GM12878 (cell line): ENCODE results near the gene RHAG. TPM values are rescaled to one million over a fixed set of nuclear protein-coding genes. Genes with fewer than 3 reads are reported as not detected.

ENCODE experiments used
- ATAC-seq: fragments of 200-7000 bp; cut with Tn5 transposase; 3 replicates; pipeline ENCODE4 v1.9.1; 2020; ENCODE audit warnings: mild to moderate bottlenecking, moderate library complexity
- BruUV-seq: library from RNA; stranded (reverse); fragments of 400-500 nt; replicated peaks from 2 replicates; lab custom pipeline; 2021; lab: Mats Ljungman, UMichigan
- CTCF ChIA-PET: fragments of 300-600 bp; sonication (Branson Sonifier 250); formaldehyde crosslinking; extraction: SDS; loops from one replicate; lab custom pipeline; 2021; ENCODE audit warnings: inconsistent platforms; lab: Yijun Ruan, JAX
- POLR2A ChIA-PET: fragments of 350-600 bp; formaldehyde crosslinking; extraction: SDS; loops from one replicate; lab custom pipeline; 2021; ENCODE audit warnings: inconsistent platforms; lab: Charles Lee
- RAD21 ChIA-PET: fragments of 300-600 bp; sonication (Branson Sonifier 250); formaldehyde crosslinking; loops from one replicate; lab custom pipeline; 2023; ENCODE audit warnings: antibody characterized with exemption; ENCODE audit not compliant: unreplicated experiment; lab: Charles Lee
- SMC1A ChIA-PET: fragments of 300-600 bp; sonication (Branson Sonifier 250); formaldehyde crosslinking; loops from one replicate; lab custom pipeline; 2023; ENCODE audit not compliant: unreplicated experiment, uncharacterized antibody; lab: Charles Lee
- DNase-seq: peaks from one replicate; pipeline ENCODE4 v3.0.0-alpha.2; 2011; ENCODE audit warnings: low read depth, low spot score
- FAIRE-seq: peaks from 3 replicates; lab custom pipeline; 2011; peaks lifted over from hg19 to GRCh38; lab: Jason Lieb, UNC
- H2AFZ ChIP-seq: 2 replicates; pipeline ENCODE4 v1.6.0; 2011; ENCODE audit warnings: low read depth, low read length, control low read depth; ENCODE audit not compliant: control insufficient read depth
- H3K27ac ChIP-seq: 2 replicates; pipeline ENCODE4 v1.5.1; 2011; ENCODE audit warnings: control low read depth; ENCODE audit not compliant: control insufficient read depth, insufficient read depth
- H3K27me3 ChIP-seq, 2 experiments: replicated peaks in 1 of 2; 2 replicates each; pipeline versions ENCODE4 v1.6.0 to v1.6.1; 2011; ENCODE audit warnings: low read length in 1 of 2; ENCODE audit not compliant: control insufficient read depth in 2 of 2, insufficient read depth in 2 of 2
- H3K36me3 ChIP-seq, 2 experiments: 2 replicates each; pipeline ENCODE4 v1.5.1; 2011; ENCODE audit warnings: low read length in 1 of 2; ENCODE audit not compliant: control insufficient read depth in 2 of 2, insufficient read depth in 2 of 2
- H3K4me1 ChIP-seq: 2 replicates; pipeline ENCODE4 v1.6.1; 2011; ENCODE audit warnings: mild to moderate bottlenecking, low read length, moderate library complexity, mixed read lengths; ENCODE audit not compliant: control insufficient read depth, insufficient read depth
- H3K4me2 ChIP-seq: 2 replicates; pipeline ENCODE4 v1.6.0; 2011; ENCODE audit warnings: control low read depth; ENCODE audit not compliant: control insufficient read depth, insufficient read depth
- H3K4me3 ChIP-seq: fragments of 200-600 bp; sonication (generic); 2 replicates; pipeline ENCODE4 v1.5.1; 2016
- H3K79me2 ChIP-seq: 2 replicates; pipeline ENCODE4 v1.6.0; 2011; ENCODE audit warnings: low read length; ENCODE audit not compliant: control insufficient read depth, insufficient read depth
- H3K9ac ChIP-seq: 2 replicates; pipeline ENCODE4 v1.8.0; 2011; ENCODE audit warnings: low read length, control low read depth, mixed read lengths; ENCODE audit not compliant: control insufficient read depth, insufficient read depth
- H3K9me3 ChIP-seq: replicated peaks from 3 replicates; pipeline ENCODE4 v1.5.1; 2011; ENCODE audit warnings: mild to moderate bottlenecking, low read length; ENCODE audit not compliant: control insufficient read depth, insufficient read depth
- H4K20me1 ChIP-seq: 2 replicates; pipeline ENCODE4 v1.6.0; 2011; ENCODE audit not compliant: control insufficient read depth, insufficient read depth
- BCL11A ChIP-seq: IDR thresholded peaks from 2 replicates; pipeline ENCODE4 v1.6.1; 2011; ENCODE audit warnings: low read depth, low read length
- BMI1 ChIP-seq: fragments of 450-650 bp; IDR thresholded peaks from 2 replicates; pipeline ENCODE4 v1.6.1; 2016; ENCODE audit warnings: mild to moderate bottlenecking, moderate library complexity, borderline replicate concordance
- CBX3 ChIP-seq: fragments of 200-600 bp; sonication (generic); IDR thresholded peaks from 2 replicates; pipeline ENCODE4 v1.6.1; 2016; ENCODE audit warnings: low read depth, borderline replicate concordance
- CHD4 ChIP-seq: fragments of 200-600 bp; sonication (generic); IDR thresholded peaks from 2 replicates; pipeline ENCODE4 v1.6.1; 2016; ENCODE audit warnings: mild to moderate bottlenecking
- ESRRA ChIP-seq: IDR thresholded peaks from 2 replicates; pipeline ENCODE4 v1.6.1; 2012; ENCODE audit warnings: mild to moderate bottlenecking, low read length, improper control_type of control experiment
- PKNOX1 ChIP-seq: fragments of 450-650 bp; IDR thresholded peaks from 2 replicates; pipeline ENCODE4 v1.6.1; 2016; ENCODE audit warnings: mild to moderate bottlenecking
- USF2 ChIP-seq: IDR thresholded peaks from 2 replicates; pipeline ENCODE4 v1.6.1; 2011; ENCODE audit warnings: low read depth, low read length, improper control_type of control experiment, borderline replicate concordance
- WGBS: methylation state at CpG from one replicate; pipeline ENCODE4 v1.1.6; 2016; ENCODE audit warnings: low lambda C conversion rate; ENCODE audit not compliant: insufficient replicate concordance, insufficient coverage; ENCODE audit errors: missing lambda C conversion rate; 5-methylcytosine and 5-hydroxymethylcytosine counted together
- in situ Hi-C: fragments of 300-500 bp; cut with MboI; formaldehyde crosslinking; loops from 9 replicates; pipeline ENCODE4 v1.14.3; 2018; ENCODE audit warnings: mixed read lengths
- intact Hi-C: fragments of 100-400 bp; cut with micrococcal nuclease; formaldehyde crosslinking; loops from one replicate; pipeline ENCODE4 v1.14.2; 2022; ENCODE audit not compliant: unreplicated experiment
- polyA plus RNA-seq, 11 experiments: library from polyadenylated mRNA; depleted of rRNA in 4 of 11; unstranded in 6 of 11; stranded (reverse) in 5 of 11; fragments of >200 nt; fragmentation: Nextera tagmentation in 4 of 11; fragmentation: Illumina TruSeq in 1 of 11; extraction: Ambion mirVana in 4 of 11; extraction: Trizol in 1 of 11; gene quantifications; 1 replicate in 1 of 11; 2 replicates in 10 of 11; pipeline versions ENCODE4 v1.2.1 to v1.2.3, GENCODE V29; 2011 to 2016; ENCODE audit warnings: inconsistent platforms in 2 of 11, missing spikeins in 2 of 11, low read depth in 1 of 11
- total RNA-seq, 4 experiments: library from RNA; depleted of rRNA in 3 of 4; stranded (reverse); fragments of >200 nt in 3 of 4; fragmentation: Illumina TruSeq in 1 of 4; extraction: Trizol in 1 of 4; gene quantifications; 2 replicates each; pipeline versions ENCODE4 v1.2.1 to v1.2.3, GENCODE V29; 2013 to 2021
- TF ChIP-seq, protein P1 (sequence below): fragments of 450-650 bp; IDR thresholded peaks from 2 replicates; pipeline ENCODE4 v1.6.1; 2018; ENCODE audit warnings: mild to moderate bottlenecking, low read depth, moderate library complexity; ENCODE audit not compliant: partially characterized antibody
- TF ChIP-seq, protein P2 (sequence below): IDR thresholded peaks from 2 replicates; pipeline ENCODE4 v1.6.1; 2011; ENCODE audit warnings: low read depth, mild to moderate bottlenecking, low read length, moderate library complexity, borderline replicate concordance; ENCODE audit errors: extremely low read depth

Gene RHAG
- total and polyA plus RNA-seq, 10 of the 15 experiments (the other 5 are each of a cell fraction or from before 2014, with no cell fraction given) = 0.06 to 0.18 (median 0.10) TPM; not detected in 6

DNA sequence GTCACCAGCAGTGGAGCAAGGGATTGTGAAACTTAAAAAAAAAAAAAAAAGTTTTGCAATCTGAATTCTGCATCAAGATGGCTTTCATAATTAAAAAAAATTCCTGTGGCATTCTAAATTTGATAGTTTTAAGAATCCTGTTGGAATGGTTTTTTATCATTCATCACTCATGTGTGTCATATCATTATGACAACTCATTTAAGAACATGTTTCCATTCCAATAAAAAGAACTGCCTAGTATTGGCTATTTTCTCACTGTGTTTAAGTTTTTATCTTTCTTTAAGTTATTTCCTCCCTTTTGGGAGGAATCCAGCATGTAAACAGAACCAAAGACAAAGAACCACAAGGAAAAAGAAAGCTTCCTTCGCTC lies 26.2 kb upstream of the RHAG start (continued):
- TF ChIP-seq, protein P1, sequence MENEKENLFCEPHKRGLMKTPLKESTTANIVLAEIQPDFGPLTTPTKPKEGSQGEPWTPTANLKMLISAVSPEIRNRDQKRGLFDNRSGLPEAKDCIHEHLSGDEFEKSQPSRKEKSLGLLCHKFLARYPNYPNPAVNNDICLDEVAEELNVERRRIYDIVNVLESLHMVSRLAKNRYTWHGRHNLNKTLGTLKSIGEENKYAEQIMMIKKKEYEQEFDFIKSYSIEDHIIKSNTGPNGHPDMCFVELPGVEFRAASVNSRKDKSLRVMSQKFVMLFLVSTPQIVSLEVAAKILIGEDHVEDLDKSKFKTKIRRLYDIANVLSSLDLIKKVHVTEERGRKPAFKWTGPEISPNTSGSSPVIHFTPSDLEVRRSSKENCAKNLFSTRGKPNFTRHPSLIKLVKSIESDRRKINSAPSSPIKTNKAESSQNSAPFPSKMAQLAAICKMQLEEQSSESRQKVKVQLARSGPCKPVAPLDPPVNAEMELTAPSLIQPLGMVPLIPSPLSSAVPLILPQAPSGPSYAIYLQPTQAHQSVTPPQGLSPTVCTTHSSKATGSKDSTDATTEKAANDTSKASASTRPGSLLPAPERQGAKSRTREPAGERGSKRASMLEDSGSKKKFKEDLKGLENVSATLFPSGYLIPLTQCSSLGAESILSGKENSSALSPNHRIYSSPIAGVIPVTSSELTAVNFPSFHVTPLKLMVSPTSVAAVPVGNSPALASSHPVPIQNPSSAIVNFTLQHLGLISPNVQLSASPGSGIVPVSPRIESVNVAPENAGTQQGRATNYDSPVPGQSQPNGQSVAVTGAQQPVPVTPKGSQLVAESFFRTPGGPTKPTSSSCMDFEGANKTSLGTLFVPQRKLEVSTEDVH = no peak
- TF ChIP-seq CBX3 (no peak), PKNOX1 (no peak)
- TF ChIP-seq, protein P2, sequence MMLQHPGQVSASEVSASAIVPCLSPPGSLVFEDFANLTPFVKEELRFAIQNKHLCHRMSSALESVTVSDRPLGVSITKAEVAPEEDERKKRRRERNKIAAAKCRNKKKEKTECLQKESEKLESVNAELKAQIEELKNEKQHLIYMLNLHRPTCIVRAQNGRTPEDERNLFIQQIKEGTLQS = no peak
- TF ChIP-seq, all 136 proteins: peak for 0

GRCh38 chr6:49662231-49662891 lies 25.7 kb upstream of the RHAG start:
- no peak overlapping the region for H3K4me3 ChIP-seq
- no peak overlapping the region for H3K9ac ChIP-seq
- ChIA-PET CTCF (no interaction called here), SMC1A (no interaction called here), POLR2A (no interaction called here), RAD21 (no interaction called here)
- no peak for FAIRE-seq
- 10% methylated on average over 1 of the region's 1 CpG for WGBS
- in situ Hi-C loops = no loop called here
- ATAC-seq = no peak
- no peak overlapping the region for H3K4me2 ChIP-seq
- no peaks in the 10 kb centered on the region for H3K4me1 ChIP-seq
- no peaks in the 10 kb centered on the region for H3K36me3 ChIP-seq
- TF ChIP-seq ESRRA = no peak
- no peak for TF ChIP-seq BMI1
- TF ChIP-seq CHD4 = no peak
- no peak for TF ChIP-seq USF2
- no peak for TF ChIP-seq BCL11A
- H4K20me1 ChIP-seq = no peaks in the 10 kb centered on the region
- no peaks in the 10 kb centered on the region for H3K27me3 ChIP-seq
- intact Hi-C loops = no loop called here
- H3K79me2 ChIP-seq = no peaks in the 10 kb centered on the region
- no peaks in the 10 kb centered on the region for H3K9me3 ChIP-seq
- H3K27ac ChIP-seq = no peak overlapping the region
- BruUV-seq = no TSS peak
- no peak overlapping the region for H2AFZ ChIP-seq
- DNase-seq = no peak
